Activated T-helper 1 cell treated with anti-CD3 and anti-CD28 coated beads, Interleukin-2, amount 50 U/mL, for 16 hours (primary cell): ENCODE measurements around the gene KCNK6.

ENCODE experiments used
- DNase-seq, 2 donors: peaks; one replicate each; pipeline ENCODE4 v3.0.0-alpha.2; 2020; ENCODE audit warnings: low read depth in 1 of 2, low spot score in 1 of 2

Gene KCNK6

DNA sequence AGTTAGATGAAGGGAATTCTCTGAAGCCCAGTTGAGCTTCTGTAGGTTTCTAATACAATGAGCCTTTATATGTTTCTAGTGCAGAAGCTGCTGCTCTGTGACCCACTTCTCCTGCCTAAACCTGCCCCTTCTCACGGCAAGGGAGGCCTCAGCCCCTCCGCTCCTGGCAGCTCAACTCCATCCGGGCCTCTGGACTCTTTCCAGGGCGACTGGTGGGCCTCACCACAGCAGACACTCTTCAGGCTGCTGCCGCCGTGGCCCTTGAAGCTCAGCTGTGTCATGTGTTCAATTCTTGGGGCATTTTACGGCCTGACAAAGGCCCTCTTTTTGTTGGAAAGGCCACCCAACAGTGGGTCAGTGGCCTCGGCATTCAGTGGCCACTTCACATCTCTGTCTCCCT is 25.6 kb upstream of the KCNK6 start:
- DNase-seq = no peak

DNA sequence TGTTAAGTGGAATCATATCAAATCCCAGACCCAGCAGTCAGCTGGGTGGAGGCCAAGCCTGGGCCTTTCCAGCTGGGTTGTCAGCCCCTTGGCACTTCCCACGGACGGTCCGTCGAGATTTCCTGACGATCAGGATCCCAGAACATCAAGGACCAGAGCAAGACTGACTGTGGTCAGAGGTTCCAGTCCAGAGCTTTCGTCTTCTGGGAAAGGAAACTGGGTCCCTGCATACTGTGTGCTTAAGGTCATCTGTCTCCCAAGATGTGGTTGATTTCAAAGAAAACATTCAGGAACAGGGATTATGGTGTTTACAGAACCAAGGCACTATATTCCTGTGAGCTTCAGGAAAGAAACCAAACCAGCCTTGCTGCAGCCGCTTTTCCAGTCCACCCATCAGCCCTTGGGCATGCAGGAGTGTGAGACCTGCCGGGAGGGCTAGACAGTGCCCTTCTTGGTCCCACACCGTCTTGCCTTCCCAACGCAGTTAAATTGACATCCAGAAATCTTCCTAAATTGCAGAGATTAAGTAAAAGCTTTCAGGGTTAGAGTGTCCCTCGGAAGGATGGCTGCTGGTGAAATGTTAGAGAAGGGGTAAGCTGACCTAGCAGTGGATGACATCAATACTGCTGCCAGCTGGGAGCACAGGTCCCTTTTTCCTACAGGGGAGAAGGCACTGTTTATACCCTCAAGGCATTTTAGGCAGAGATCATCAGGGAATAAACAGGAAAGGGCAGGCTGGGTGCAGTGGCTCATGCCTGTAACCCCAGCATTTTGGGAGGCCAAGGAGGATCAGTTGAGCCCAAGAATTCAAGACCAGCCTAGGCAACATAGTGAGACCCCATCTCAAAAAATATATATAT is 20.6 kb upstream of the KCNK6 start:
- no peak for DNase-seq

DNA sequence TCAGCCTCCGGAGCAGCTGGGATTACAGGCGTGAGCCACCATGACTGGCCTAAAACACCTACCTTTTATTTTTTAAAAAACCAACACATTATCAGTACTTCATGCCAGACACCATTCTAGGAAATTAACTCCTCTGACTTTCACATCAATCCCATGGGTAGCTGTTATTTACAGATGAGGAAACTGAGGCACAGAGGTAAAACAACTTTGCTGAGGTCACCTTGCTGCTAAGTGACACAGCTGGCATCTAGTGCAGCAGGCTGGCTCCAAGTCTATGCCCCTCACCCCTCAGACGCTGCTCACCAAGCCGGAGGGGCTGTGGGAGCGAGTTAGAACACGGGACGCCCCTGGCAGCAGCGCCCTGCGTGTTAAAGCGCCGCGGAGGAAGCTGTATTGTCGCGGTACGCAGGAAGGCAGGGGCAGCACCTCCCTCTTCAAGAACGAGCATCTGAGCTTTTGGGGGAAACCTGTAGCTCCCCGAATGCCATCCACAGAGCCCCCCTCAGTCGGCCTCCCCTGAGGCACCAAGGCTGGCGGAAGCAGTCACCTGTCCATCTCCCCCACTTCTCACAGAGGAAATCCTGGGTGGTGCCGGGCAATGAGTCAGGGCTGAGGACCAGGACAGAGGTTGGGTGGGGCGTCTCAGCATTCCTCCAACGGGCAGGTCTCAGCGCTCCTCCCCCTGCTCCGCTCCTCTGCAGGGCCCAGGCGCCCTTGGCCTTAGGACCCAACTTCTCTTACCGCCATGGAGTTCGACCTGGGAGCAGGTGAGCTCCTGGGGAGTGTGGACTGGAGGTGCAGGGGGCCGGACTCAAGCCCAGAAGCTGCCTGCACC is 15.9 kb upstream of the KCNK6 start, which contains the start of gene C19orf33:
Gene C19orf33, plus strand, starts transcription at position 735 of the 835 bp plus-strand sequence. Its CDS starts 11 bp downstream, at position 746.
- no peak for DNase-seq

DNA sequence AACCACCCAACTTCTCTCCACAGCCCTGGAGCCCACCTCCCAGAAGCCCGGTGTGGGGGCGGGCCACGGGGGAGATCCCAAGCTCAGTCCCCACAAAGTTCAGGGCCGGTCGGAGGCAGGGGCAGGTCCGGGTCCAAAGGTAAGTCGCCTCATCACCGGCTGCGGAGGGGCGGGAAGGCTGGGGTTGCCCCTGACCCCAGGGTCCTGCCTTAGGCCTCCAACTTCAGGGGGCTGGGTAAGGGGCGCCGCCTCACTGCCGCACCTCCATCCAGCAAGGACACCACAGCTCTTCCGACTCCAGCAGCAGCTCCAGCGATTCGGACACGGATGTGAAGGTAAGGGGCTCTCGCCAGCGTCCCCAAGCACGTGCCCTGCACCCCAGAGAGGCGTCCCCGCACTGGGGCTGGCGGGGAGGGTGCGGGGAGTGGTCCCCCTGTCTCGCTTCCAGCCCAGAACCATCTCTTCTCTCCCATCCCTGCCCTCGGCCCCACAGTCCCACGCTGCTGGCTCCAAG is 15.2 kb upstream of the KCNK6 start:
- no peak for DNase-seq

DNA sequence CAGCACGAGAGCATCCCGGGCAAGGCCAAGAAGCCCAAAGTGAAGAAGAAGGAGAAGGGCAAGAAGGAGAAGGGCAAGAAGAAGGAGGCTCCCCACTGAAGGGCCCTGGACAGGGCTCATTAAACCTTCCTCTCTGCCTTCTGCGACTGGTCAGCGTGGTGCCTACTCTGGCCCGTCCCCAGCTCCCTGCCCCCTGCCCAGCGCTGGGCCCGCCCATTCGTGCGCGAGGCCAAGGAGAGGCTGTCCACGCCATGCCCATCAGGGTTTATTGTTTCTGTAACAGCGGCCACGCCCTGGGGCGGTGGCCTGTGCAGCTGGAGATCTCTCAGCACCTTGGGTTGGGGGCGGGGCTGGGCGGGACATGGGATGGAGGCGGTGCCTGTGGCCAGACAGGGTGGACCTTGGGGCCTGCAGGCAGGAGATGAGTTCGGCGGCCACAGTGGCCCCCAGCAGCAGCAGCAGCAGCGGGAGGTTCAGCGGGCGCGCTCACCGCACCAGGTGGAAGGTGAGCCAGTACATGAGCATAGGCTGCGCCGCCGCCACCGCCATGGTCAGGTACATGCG is 14.7 kb upstream of the KCNK6 start:
- DNase-seq = no peak

DNA sequence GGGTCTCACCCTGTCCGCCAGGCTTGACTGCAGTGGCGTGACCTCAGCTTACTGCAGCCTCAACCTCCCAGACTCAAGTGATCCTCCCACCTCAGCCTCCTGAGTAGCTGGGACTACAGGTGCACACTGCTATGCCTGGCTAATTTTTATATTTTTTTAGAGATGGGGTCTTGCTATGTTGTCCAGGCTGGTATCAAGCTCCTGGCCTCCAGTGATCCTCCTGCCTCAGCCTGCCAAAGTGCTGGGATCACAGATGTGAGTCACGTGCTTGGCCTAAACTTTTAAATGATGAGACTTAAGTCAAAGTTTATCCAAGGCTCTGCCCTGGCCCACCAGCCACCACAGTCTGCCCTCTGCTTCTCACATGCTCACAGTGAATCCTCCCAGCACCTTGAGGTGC is 13.4 kb upstream of the KCNK6 start:
- DNase-seq = no peak

DNA sequence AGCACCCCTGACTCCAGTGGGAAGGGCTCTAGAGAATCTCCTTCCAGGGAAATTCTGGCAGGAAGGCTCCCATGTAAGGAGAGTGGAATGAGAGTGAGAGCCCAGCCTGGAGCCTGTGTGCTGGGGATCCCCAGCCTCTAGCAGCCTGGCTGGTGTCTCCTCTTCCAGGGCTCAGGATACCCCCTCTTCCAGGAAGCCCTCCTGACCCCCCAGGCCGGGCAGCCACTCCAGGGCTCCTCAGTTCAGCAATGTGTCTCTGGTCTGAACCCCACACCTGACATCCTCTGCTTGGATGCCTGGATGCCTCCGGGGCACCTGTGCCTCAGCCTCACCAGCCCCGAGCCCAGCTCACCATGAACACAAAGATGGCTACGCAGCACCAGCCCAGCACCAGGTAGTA is 12.6 kb upstream of the KCNK6 start:
- no peak for DNase-seq

DNA sequence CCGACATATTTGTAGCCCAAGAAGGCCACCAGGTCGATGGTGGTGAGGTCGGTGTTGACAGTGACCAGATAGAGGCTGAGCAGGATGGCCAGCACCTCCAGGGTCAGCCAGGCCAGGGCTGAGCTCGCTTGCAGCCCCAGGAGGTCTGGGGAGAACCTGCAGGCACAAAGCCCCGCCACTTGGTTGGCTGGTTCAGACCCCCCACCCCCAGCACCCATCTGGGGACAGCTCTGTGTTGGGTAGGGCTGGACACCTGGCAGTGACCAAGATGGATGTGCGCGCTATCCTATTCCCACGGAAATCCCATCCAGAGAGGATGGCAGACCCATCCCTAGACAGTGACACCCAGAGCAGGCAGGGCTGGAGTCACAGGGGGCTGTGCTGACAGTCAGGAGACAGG is 12.0 kb upstream of the KCNK6 start:
- DNase-seq = no peak

DNA sequence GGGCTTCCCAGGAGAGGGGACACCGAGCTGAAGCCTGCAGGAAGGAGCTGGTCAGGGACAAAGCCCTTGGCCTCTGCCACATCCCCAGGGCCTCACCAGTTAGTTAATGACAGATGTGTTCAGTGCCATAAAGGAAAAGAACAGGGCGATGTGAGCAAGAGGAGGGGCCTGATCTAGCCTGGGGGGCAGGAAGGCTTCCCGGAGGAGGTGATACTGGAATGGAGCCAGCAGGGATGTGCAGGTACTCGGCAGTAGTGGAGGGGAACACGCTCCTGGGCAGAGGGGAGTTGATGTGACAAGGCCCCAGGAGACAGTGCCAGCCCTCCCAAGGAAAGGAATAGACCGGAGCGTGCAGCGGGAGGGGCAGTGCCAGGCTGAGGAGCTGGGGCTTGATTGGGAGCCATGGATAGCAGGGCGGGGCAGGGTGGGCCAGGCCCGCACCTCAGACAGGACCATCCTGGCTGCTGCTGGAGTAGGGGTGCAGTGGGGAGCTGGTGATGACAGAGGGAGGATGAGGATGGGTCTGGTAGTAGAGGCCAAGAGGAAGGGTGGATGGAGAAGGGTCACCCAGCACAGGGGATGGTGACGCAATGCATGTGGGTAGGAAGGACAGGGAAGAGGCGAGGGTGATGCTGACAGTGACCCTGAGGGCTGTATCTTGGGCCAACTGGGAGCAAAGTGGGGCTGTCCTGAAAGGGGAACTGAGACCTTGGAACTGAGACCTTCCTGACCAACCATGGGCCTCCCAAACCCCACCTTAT is 11.5 kb upstream of the KCNK6 start:
- DNase-seq = no peak

DNA sequence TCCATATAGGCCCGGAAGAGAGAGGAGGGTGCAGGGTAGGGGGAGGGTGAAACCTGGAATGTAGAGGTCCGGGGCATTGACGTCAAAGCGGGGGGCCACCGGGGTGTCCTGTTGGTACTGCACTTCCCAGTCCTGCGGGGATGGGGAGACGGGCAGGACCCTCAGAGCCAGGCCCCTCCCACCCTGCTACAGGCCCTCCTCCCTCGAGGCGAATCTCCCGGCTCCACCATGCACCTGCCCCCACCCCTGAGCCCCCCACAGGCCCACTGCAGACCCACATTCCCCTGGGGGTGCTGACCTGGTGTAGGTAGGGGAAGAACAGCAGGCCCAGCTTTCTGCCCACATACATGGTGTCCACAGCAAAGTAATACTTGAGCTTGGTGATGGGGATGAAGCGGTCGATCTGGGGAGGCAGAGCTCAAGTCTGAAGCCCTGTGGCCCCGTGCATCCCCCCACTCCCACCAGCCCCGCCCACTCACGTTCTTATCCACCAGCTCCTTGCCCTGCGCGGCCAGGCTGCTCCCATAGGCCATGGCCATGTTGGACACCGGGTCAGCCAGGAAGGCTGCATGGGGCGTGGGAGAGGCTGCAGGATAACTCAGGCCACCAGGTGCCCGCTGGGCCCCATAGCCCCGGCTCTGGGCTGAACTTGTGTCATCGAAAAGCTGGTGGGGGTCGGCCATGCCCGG is 10.6 kb upstream of the KCNK6 start:
- DNase-seq = no peak

DNA sequence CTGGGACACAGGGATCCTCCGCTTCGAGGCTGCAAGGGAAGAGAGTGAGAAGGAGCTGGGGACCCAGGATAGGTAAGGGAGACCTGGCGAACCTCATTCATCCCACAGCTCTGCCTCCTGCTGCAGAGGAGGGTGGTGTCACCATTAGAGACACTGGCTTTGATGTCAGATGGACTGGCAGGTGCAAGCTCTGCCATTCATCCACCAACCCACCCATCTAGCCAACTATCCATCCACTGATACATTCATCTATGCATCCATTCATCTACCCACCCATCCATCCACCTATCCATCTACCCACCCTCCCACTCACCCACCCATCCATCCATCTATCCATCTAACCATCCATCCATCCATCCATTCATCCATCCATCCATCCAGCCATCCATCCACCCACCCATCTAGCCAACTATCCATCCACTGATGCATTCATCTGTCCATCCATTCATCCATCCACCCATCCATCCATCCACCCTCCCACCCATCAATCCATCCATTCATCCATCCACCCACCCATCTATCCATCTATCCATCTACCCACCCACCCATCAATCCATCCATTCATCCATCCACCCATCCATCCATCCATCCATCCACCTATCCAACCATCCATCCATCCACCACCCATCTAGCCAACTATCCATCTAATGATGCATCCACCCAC is 9.9 kb upstream of the KCNK6 start:
- DNase-seq = no peak

DNA sequence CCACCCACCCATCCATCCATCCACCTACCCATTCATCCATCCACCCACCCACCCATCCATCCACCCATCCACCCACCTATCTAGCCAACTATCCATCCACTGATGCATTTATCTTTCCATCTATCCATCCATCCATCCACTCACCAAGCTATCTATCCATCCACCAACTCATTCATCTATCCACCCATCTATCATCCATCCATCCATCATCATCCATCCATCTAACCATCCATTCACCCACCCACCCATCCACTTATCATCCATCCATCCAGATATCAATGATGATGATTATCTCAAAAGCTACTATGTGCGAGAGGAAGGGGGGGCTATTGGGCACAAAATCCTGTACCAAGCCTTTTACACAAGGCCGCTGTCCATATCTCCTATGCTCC is 9.4 kb upstream of the KCNK6 start:
- no peak for DNase-seq

DNA sequence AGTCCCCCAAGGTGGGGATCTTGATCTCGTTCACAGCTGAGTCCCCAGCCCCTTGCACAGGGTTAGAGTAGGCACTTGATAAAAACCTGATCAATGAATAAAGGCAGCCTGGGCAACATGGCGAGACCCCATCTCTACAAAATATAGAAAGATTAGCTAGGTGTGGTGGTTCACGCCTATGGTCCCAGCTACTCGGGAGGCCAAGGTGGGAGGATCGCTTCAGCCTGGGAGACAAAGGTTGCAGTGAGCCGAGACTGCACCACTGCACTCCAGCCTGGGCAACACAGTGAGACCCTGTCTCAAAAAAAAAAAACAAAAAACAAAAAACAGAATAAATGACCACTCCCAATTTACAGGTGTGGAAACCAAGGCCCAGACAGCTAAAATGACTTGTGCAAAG is 8.7 kb upstream of the KCNK6 start:
- DNase-seq = no peak

DNA sequence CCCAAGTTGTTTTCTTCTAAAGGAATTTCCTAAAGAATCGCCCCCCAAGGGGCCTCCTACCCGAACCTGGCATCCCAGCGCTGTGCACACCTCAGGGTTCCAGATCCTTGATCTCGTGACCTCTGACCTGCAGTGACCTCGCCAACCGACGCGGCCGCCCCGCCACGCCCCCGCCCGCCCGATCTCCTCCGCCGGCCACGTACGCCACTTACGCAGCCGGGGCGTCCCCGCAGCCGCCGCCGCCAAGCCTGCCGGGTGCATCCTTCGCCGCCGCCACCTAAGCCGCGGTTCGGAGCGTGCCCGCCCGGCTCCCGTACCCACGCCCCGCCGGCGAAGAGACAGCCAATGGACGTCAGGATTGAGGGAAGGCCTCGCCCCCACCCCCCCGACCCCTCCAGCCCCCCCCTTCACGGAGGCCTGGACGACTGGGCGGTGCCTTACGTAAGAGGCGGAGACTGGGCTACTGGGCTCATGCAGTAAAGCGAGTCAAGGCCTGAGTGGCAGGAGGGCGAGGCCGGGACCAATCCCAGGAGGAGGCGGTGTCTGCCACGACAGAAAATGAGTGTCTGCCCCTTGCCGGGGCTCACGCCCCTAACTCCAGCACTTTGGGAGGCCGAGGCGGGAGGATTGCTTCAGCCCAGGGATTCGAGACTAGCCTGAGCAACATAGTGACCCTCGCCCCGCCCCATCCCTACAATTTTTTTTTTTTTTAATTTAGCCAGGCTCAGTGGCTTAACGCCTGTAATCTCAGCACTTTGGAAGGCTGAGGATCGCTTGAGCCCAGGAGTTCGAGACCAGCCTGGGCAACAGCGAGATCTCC is 3.8 kb upstream of the KCNK6 start, which contains the start of gene YIF1B:
Gene YIF1B, minus strand, starts transcription at position 291 of the 820 bp plus-strand sequence. Its CDS starts 30 bp downstream, at position 261.
- DNase-seq = peak; percentile 88 to 94

DNA sequence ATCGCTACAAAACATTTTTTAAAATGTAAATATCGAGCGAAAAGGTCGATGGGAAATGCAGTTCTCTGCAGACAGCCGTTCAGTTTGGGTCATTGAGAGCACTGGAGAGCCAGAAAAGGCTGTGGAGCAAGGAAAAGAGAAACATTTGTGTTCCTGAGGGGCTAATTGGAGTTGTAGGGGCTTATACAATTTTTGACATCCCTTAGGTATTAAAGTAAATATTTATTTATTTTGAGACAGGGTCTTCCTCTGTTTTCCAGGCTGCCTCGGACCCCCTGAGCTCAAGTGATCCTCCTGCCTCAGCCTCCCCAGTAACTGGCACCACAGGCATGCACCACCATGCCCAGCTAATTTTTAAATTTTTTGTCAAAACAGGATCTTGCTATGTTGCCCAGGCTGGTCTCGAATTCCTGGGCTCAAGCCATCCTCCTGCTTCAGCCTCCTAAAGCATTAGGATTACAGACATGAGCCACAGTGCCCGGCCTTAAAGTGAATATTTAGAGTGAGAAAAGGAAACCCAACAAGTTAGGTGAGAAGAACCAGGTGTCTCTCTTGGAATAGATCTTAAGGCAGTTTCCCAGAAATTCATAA is 3.1 kb upstream of the KCNK6 start:
- DNase-seq = no peak

DNA sequence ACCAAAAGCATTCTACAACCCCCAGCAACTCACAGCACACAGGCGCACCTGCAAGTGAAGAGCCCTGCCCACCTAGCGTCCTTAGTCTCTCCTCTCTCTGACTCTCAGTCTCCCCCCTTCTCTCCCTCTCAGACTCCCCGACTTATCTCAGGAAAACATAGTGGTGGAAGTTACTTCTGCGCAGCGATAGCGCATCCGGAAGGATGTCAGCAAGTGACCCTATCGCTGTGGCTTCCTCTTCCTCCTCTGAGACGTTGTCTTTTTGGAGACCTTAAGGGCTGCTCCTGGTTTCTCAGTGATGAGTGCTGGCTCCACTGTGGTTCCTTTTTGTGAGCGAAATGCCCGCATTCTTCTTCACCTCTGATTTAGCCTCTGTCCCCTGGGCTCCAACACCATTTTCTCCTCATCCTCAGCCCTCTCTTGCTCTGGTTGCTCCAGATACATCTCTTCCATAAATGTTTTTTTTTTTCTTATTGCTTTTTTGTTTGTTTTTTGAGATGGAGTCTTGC is 2.5 kb upstream of the KCNK6 start:
- DNase-seq = no peak

DNA sequence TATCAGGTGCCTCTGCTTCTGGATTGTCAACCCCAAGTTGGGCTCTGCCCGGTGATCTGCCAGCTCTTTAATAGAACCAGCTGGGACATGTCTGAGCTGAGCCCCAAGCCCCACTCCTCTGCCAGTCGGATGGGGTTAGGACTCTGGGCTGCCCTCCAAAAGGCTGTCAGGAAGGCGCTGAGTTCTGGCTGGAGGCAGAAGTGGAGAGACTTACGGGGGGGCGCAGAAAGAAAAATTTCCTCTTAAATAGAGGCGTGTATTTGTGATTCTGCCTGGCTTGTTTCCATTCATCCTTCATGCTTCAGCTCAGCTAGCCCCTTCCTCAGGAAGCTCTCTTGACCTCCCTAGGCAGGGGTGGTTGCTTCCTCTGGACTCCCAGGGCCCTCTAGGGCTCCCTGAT is 985 bp upstream of the KCNK6 start:
- no peak for DNase-seq

DNA sequence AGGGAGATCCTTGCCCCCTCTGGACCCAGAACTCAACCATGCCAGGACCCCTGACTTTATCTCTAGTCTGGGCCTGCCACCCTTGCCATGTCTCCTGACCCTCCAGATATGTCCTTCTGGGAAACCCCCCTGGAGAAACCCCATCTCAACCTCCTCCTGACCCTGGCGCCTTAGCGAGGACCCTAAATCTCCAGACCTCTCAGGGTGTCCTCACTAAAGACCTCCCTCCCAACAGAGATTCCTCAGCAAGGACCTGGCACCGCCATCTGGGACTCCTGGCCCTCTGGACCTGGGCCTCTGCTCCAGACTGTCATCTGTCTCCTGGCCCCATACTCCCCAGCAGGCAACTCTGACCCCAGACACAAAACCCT is 1.3 kb downstream of the KCNK6 start:
- DNase-seq = no peak
